CD8-positive, alpha-beta memory T cell (primary cell): ENCODE results near the gene CALM1. TPM values are rescaled to one million over a fixed set of nuclear protein-coding genes. Genes with fewer than 3 reads are reported as not detected.

Source experiments
- CTCF ChIA-PET: fragments of 350-600 bp; sonication (Branson Sonifier 250); formaldehyde crosslinking; loops from one replicate; lab custom pipeline; 2021; ENCODE audit warnings: antibody characterized with exemption; lab: Charles Lee
- POLR2A ChIA-PET: fragments of 350-600 bp; sonication (Branson Sonifier 250); formaldehyde crosslinking; loops from one replicate; lab custom pipeline; 2021; ENCODE audit warnings: antibody characterized with exemption; lab: Charles Lee
- DNase-seq, 5 donors: peaks; one replicate each; pipeline versions ENCODE4 v3.0.0 to v3.0.0-alpha.2; 2020 to 2022; ENCODE audit warnings: mixed read lengths in 1 of 5
- H3K27ac ChIP-seq: one replicate; pipeline ENCODE4 v1.7.0; 2013; ENCODE audit warnings: low read depth, mild to moderate bottlenecking, low read length, moderate library complexity
- H3K27me3 ChIP-seq: 2 replicates; pipeline ENCODE4 v1.7.0; 2013; ENCODE audit warnings: low read length, mild to moderate bottlenecking; ENCODE audit not compliant: insufficient read depth, poor library complexity, severe bottlenecking
- H3K36me3 ChIP-seq: 2 replicates; pipeline ENCODE4 v1.7.0; 2013; ENCODE audit warnings: mild to moderate bottlenecking, low read length, moderate library complexity; ENCODE audit not compliant: insufficient read depth
- H3K4me1 ChIP-seq: 2 replicates; pipeline ENCODE4 v1.7.0; 2013; ENCODE audit warnings: mild to moderate bottlenecking, low read length, moderate library complexity; ENCODE audit not compliant: insufficient read depth
- H3K4me3 ChIP-seq: 2 replicates; pipeline ENCODE4 v1.7.0; 2013; ENCODE audit warnings: mild to moderate bottlenecking, low read length
- H3K9me3 ChIP-seq: 2 replicates; pipeline ENCODE4 v1.7.0; 2013; ENCODE audit warnings: mild to moderate bottlenecking, low read length
- H3K27ac Mint-ChIP-seq, 8 donors: one replicate each; pipeline ENCODE4 v1.8.0; 2020 to 2021; ENCODE audit warnings: mixed read lengths in 8 of 8, mild to moderate bottlenecking in 6 of 8, inconsistent platforms in 3 of 8, moderate library complexity in 3 of 8
- H3K27me3 Mint-ChIP-seq, 2 donors: one replicate each; pipeline ENCODE4 v1.8.0; 2020 to 2021; ENCODE audit warnings: mixed read lengths in 2 of 2, mild to moderate bottlenecking in 1 of 2, moderate library complexity in 1 of 2
- H3K36me3 Mint-ChIP-seq, 3 donors: one replicate each; pipeline ENCODE4 v1.8.0; 2020 to 2021; ENCODE audit warnings: mixed read lengths in 3 of 3, inconsistent platforms in 1 of 3, mild to moderate bottlenecking in 1 of 3
- H3K4me1 Mint-ChIP-seq, 3 donors: one replicate each; pipeline ENCODE4 v1.8.0; 2020 to 2021; ENCODE audit warnings: mixed read lengths in 3 of 3, inconsistent platforms in 1 of 3, mild to moderate bottlenecking in 1 of 3
- H3K4me3 Mint-ChIP-seq, 7 donors: one replicate each; pipeline ENCODE4 v1.8.0; 2020 to 2021; ENCODE audit warnings: mixed read lengths in 7 of 7, mild to moderate bottlenecking in 6 of 7, moderate library complexity in 4 of 7, inconsistent platforms in 2 of 7
- H3K9me3 Mint-ChIP-seq, 5 donors: one replicate each; pipeline ENCODE4 v1.8.0; 2020 to 2022; ENCODE audit warnings: mixed read lengths in 5 of 5, mild to moderate bottlenecking in 3 of 5, moderate library complexity in 2 of 5, inconsistent platforms in 1 of 5
- polyA plus RNA-seq: library from polyadenylated mRNA; unstranded; fragments of 300-500 nt; fragmentation: Illumina TruSeq; gene quantifications from one replicate; pipeline ENCODE4 v1.2.3, GENCODE V29; 2021
- total RNA-seq, 2 experiments: library from RNA; stranded (reverse); gene quantifications; one replicate each; pipeline ENCODE4 v1.2.3, GENCODE V29; 2021

The CALM1 gene
- total and polyA plus RNA-seq, 3 experiments from 2014 or later: 575 to 3,107 (median 587) TPM

DNA sequence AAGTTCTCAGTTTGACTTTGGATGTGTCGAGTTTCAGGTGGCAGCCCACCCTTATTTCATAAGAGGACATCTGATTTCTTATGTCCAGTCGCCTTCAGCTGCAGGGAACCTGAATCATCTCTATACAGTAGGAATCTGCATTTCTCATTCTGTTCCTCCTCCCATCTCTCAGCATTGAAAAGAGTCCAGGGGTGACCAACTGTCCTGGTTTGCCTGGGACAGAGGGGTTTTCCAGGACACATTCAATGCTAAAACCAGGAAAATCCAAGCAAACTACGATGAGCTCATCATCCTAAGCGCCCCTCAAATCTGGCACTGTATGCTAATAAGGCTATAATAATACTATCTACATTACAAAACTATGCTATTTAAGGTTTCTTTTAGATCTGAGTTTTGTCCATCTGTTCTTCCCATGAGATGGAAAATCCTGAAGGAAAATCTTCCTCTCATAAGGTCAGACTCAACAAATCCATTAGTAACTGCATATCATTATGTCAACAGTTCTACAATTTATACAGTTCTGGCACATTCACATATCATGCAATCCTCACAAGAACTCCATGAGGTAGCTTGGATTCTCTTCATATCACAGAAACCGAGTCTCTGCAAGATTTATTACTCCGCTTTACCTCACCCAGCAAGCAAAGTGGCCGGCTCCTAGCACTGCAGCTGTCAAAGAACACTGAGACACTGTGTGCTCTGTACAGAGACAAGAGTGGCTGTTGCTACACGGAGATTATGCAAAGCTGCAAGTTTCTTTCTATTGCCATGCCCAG is 15.6 kb upstream of the CALM1 start:
- Mint-ChIP-seq H3K4me3 (peak overlapping the region in 1 of 7 donors; percentile 50), H3K36me3 (no peaks in the 10 kb centered on the region), H3K4me1 (peaks cover 5 to 25% (median 11%) of the 10 kb centered on the region in 3 donors), H3K27ac (peak overlapping the region in 3 of 8 donors; percentile 35 to 87 (median 43)), H3K27me3 (no peaks in the 10 kb centered on the region), H3K9me3 (no peaks in the 10 kb centered on the region)
- POLR2A ChIA-PET: interaction anchor here (0.6 to 5.6 kb wide), 2 partner anchors 14 to 18 kb away, joined by 3 to 345 read pairs; partner anchors contain the start of gene CALM1
- no peaks in the 10 kb centered on the region for H3K9me3 ChIP-seq
- H3K4me3 ChIP-seq: peak overlapping the region; percentile 88
- CTCF ChIA-PET: interaction anchor here (1.4 to 4.4 kb wide), 4 partner anchors 9 to 19 kb away, joined by 3 to 45 read pairs (median 19); partner anchors contain the start of gene CALM1
- H3K27me3 ChIP-seq: no peaks in the 10 kb centered on the region
- H3K27ac ChIP-seq: no peak overlapping the region
- no peak for DNase-seq
- peaks cover 37% of the 10 kb centered on the region for H3K4me1 ChIP-seq
- no peaks in the 10 kb centered on the region for H3K36me3 ChIP-seq

DNA sequence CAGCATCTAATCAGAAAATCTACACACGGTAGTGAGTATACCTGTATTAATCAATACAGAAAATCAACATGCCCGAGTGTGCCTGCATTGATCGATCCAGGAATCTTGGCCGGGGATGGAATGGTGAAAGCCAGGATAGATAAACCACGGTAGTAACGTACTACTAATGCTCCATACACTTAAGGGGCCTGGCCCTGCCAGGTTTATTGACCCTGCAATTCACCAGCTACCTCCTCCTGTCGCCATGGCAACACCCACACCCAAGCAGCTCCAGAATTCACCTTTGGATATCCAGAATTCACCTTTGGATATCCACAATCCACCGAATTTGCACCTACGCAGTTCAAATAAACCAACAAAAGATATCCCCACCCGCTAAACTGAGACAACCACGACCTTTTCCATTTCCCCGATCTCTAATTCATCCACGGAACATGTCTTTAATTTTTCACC is 14.8 kb upstream of the CALM1 start:
- peaks cover 5 to 28% (median 14%) of the 10 kb centered on the region in 3 donors for H3K4me1 Mint-ChIP-seq
- ChIA-PET POLR2A (interaction anchor here (0.6 to 5.6 kb wide), 8 partner anchors 9 to 679 kb away, joined by 3 to 345 read pairs (median 8); partner anchors contain the start of genes CALM1, EFCAB11, NRDE2 and RPS6KA5), CTCF (interaction anchor here (1.0 to 4.4 kb wide), 7 partner anchors 10 to 376 kb away, joined by 3 to 45 read pairs (median 6); partner anchors contain the start of gene CALM1)
- Histone ChIP-seq H3K4me1 (peaks cover 37% of the 10 kb centered on the region), H3K36me3 (no peaks in the 10 kb centered on the region), H3K4me3 (peak overlapping the region; percentile 88), H3K9me3 (no peaks in the 10 kb centered on the region), H3K27me3 (no peaks in the 10 kb centered on the region), H3K27ac (peak overlapping the region; percentile 99)
- H3K27ac Mint-ChIP-seq: no peak overlapping the region
- no peaks in the 10 kb centered on the region for H3K9me3 Mint-ChIP-seq
- H3K4me3 Mint-ChIP-seq: no peak overlapping the region
- no peaks in the 10 kb centered on the region for H3K36me3 Mint-ChIP-seq
- peak in 2 of 5 donors; percentile 6 to 54 for DNase-seq
- H3K27me3 Mint-ChIP-seq: no peaks in the 10 kb centered on the region

DNA sequence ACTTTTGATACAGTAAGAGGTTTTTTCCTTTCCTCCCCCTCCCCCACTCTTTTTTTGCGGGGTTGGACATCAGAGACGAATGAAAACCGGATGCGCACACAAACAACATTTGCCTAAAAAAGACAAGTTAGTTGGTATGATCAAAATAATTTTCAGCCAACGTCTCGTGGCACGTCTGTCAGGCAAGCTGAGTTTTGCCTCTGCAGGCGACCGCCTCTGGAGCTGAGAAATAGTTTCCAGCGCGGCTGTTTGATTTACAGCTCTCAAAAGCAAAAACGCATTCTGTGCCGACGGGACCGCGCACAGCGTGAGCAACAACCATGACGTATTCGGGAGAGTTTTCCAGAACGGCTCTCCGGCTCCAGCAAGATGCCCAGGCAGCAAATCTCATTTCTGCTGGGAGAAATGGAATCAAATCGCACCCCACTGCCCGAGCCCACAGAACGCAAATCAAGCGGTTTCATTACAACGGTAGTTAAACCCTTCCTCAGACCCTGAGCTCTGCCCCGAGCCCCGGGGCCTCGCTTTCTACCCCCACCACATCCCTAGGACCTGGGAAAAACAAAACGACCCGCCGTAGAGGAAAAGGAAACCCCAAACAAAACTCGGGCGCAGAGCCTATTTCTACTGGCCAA is 14.2 kb upstream of the CALM1 start:
- no peaks in the 10 kb centered on the region for H3K9me3 ChIP-seq
- peak; percentile 43 to 85 (median 69) for DNase-seq
- H3K9me3 Mint-ChIP-seq: no peaks in the 10 kb centered on the region
- no peak overlapping the region for H3K4me3 Mint-ChIP-seq
- H3K36me3 Mint-ChIP-seq: no peaks in the 10 kb centered on the region
- ChIA-PET CTCF (interaction anchor here (0.9 to 4.4 kb wide), 8 partner anchors 10 to 376 kb away, joined by 3 to 45 read pairs (median 5); partner anchors contain the start of gene CALM1), POLR2A (interaction anchor here (0.8 to 5.6 kb wide), 8 partner anchors 9 to 1032 kb away, joined by 3 to 345 read pairs (median 8); partner anchors contain the start of genes CALM1, EFCAB11, NRDE2 and RPS6KA5)
- H3K27me3 Mint-ChIP-seq: no peaks in the 10 kb centered on the region
- peak overlapping the region; percentile 88 for H3K4me3 ChIP-seq
- peaks cover 5 to 28% (median 14%) of the 10 kb centered on the region in 3 donors for H3K4me1 Mint-ChIP-seq
- H3K27ac ChIP-seq: peak overlapping the region; percentile 99
- H3K4me1 ChIP-seq: peaks cover 37% of the 10 kb centered on the region
- no peaks in the 10 kb centered on the region for H3K27me3 ChIP-seq
- H3K36me3 ChIP-seq: no peaks in the 10 kb centered on the region
- H3K27ac Mint-ChIP-seq: no peak overlapping the region

DNA sequence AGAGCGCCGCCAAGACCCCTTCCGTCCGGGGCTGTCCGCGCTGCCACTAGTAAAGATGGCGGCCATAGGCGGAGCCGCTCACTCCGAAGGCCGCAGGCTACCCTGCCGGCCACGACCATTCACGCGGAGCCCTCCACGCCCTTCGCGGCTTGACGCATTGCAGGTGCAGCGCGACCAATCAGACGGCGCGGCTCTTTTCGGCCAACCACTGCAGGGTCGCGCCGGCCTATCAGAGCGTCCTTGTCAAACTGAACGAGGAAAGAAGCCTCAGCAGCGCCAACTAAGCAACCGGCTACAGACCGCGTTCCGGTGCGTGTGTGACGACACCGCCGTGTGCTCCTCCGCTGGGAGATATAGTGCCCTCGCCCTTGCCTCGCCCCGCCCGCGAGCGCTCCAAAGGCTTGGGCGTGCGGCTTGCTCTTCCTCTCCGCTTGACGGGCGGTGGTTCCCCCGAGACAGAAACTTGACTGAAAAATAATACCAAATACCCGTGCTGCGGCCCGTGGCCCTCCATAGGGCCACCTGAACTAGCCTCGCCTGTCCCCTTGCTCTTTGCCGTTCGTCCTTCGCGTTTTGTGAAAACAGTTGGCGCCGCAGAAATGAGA is 13.6 kb upstream of the CALM1 start:
- ChIA-PET CTCF (interaction anchor here (0.9 to 4.4 kb wide), 10 partner anchors 11 to 375 kb away, joined by 3 to 45 read pairs (median 4); partner anchors contain the start of genes CALM1 and NRDE2), POLR2A (interaction anchor here (0.6 to 5.6 kb wide), 12 partner anchors 14 to 1878 kb away, joined by 3 to 345 read pairs (median 6); partner anchors contain the start of genes CALM1, EFCAB11, NRDE2 and RPS6KA5)
- H3K4me1 Mint-ChIP-seq: peaks cover 5 to 28% (median 14%) of the 10 kb centered on the region in 3 donors

DNA sequence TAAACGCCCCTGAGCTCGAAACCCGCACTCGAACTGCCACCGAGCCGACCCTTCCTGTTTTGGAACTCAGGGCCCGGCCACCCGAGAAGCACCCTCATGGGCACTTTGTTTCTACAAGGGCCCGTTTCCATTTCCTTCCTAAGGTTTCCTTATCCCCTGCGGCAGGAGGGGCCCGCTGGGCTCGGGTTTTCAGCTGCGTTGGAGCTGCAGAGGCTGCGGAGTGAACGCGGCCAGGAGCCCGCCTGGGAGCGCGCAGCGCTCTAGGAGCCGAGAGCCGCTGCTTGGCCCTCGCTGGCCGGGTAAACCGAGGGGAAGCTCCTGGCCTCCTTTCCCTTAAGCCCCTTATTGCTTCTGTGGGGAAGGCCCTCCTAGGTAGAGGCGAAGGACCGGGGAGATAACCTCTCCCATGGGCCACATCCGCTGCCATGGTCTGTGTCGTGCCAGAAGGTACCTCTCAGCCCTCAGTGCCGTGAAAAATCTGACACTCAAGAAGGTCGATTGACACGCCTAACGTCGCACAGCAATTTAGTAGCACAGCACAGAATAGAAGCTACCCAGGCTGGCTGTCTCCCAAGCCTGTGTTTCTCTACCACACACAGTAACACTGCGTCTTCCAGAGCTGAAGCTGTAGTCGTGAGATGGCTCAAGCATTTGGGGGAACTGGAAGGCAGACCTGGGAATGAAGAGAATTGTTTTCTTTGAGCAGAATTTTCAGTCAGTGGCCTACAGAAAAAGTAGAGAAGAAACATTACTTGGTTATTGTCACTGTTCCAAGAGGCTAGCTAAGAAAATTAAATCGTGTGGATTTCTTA is 12.9 kb upstream of the CALM1 start:
- Histone ChIP-seq H3K27me3 (no peaks in the 10 kb centered on the region), H3K9me3 (no peaks in the 10 kb centered on the region), H3K4me3 (peak overlapping the region; percentile 88), H3K4me1 (peaks cover 37% of the 10 kb centered on the region), H3K36me3 (no peaks in the 10 kb centered on the region), H3K27ac (peak overlapping the region; percentile 99)
- POLR2A ChIA-PET: interaction anchor here (0.6 to 5.6 kb wide), 12 partner anchors 14 to 1877 kb away, joined by 3 to 345 read pairs (median 6); partner anchors contain the start of genes CALM1, EFCAB11 and NRDE2
- DNase-seq: peak; percentile 44 to 87 (median 72)
- no peak overlapping the region for H3K27ac Mint-ChIP-seq
- peaks cover 5 to 28% (median 14%) of the 10 kb centered on the region in 3 donors for H3K4me1 Mint-ChIP-seq
- no peaks in the 10 kb centered on the region for H3K9me3 Mint-ChIP-seq
- H3K36me3 Mint-ChIP-seq: no peaks in the 10 kb centered on the region
- no peaks in the 10 kb centered on the region for H3K27me3 Mint-ChIP-seq
- no peak overlapping the region for H3K4me3 Mint-ChIP-seq
- CTCF ChIA-PET: interaction anchor here (1.0 to 4.4 kb wide), 5 partner anchors 10 to 52 kb away, joined by 3 to 45 read pairs (median 4); partner anchors contain the start of genes CALM1 and NRDE2

More for the DNA sequence above, 13.6 kb upstream of the CALM1 start:
- Histone ChIP-seq H3K9me3 (no peaks in the 10 kb centered on the region), H3K27me3 (no peaks in the 10 kb centered on the region), H3K27ac (peak overlapping the region; percentile 99), H3K36me3 (no peaks in the 10 kb centered on the region), H3K4me1 (peaks cover 37% of the 10 kb centered on the region), H3K4me3 (peak overlapping the region; percentile 88)
- H3K27me3 Mint-ChIP-seq: no peaks in the 10 kb centered on the region
- H3K9me3 Mint-ChIP-seq: no peaks in the 10 kb centered on the region
- H3K4me3 Mint-ChIP-seq: no peak overlapping the region
- no peak overlapping the region for H3K27ac Mint-ChIP-seq
- DNase-seq: peak; percentile 93 to 99 (median 97)
- no peaks in the 10 kb centered on the region for H3K36me3 Mint-ChIP-seq

DNA sequence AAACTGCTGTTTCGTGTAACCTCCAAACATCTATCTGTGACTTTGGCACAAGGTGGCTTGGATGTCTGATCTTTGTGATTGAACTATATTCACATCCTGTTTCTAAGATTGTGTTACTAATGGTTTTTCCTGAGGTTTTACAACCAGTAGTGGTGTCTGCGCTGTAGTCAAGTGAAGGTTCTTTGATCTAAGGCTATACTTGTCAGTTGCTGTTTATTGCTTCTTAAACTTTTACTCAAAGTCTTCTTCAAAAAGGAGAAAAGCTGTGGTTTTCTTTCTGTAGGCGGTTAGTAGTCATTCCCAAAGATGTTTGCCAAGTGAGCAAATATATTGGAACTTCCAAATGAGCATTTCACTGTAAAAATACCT is 12.3 kb upstream of the CALM1 start:
- Mint-ChIP-seq H3K27ac (no peak overlapping the region), H3K9me3 (no peaks in the 10 kb centered on the region), H3K27me3 (no peaks in the 10 kb centered on the region), H3K4me3 (no peak overlapping the region), H3K36me3 (no peaks in the 10 kb centered on the region), H3K4me1 (peaks cover 5 to 28% (median 14%) of the 10 kb centered on the region in 3 donors)
- Histone ChIP-seq H3K4me3 (peak overlapping the region; percentile 88), H3K27me3 (no peaks in the 10 kb centered on the region), H3K4me1 (peaks cover 37% of the 10 kb centered on the region), H3K27ac (peak overlapping the region; percentile 99), H3K9me3 (no peaks in the 10 kb centered on the region), H3K36me3 (no peaks in the 10 kb centered on the region)
- DNase-seq: peak in 3 of 5 donors; percentile 8 to 80 (median 73)
- ChIA-PET POLR2A (interaction anchor here (0.6 to 5.6 kb wide), 6 partner anchors 15 to 792 kb away, joined by 3 to 345 read pairs (median 7); partner anchors contain the start of genes CALM1 and NRDE2), CTCF (interaction anchor here (1.1 to 4.4 kb wide), 4 partner anchors 10 to 53 kb away, joined by 3 to 45 read pairs (median 18); partner anchors contain the start of genes CALM1 and NRDE2)
